HG03025 (cell line): ENCODE results near the gene KLHL4.
"Not testable (repeated sequence)": the region's sequence is repeated elsewhere in the genome, so short reads cannot be mapped to it uniquely, and the experiment has no call there.

ENCODE experiments used
- ATAC-seq: cut with Tn5 transposase; IDR thresholded peaks from one replicate; pipeline ENCODE4 v1.9.1; 2021; ENCODE audit warnings: mild to moderate bottlenecking, moderate library complexity; ENCODE audit not compliant: unreplicated experiment, low FRiP score

KLHL4 gene

GRCh38 chrX:87517571-87518141 is at the start of gene KLHL4:
TSS of gene KLHL4 (plus strand) at chrX:87517802. CDS start at chrX:87517894, 92 bp downstream.
- ATAC-seq = no peak

- ATAC-seq = no peak
Observed at GRCh38 chrX:87468941-87469340, 48.7 kb upstream of the KLHL4 start.

GRCh38 chrX:87475793-87476192 is 41.8 kb upstream of the KLHL4 start:
- ATAC-seq = no peak

GRCh38 chrX:87478703-87479102 is 38.9 kb upstream of the KLHL4 start:
- not testable (repeated sequence) for ATAC-seq

GRCh38 chrX:87489071-87489470 is 28.5 kb upstream of the KLHL4 start:
- ATAC-seq = no peak

GRCh38 chrX:87515836-87516235 is 1.8 kb upstream of the KLHL4 start:
- no peak for ATAC-seq

- no peak for ATAC-seq
Observed at GRCh38 chrX:87516717-87517121, 883 bp upstream of the KLHL4 start.

GRCh38 chrX:87518504-87518903 is 902 bp downstream of the KLHL4 start:
- ATAC-seq = no peak

- ATAC-seq = no peak
Observed at GRCh38 chrX:87525771-87526229, 8.2 kb downstream of the KLHL4 start.

- no peak for ATAC-seq
Observed at GRCh38 chrX:87526281-87526680, 8.7 kb downstream of the KLHL4 start.

- ATAC-seq = no peak
Observed at GRCh38 chrX:87528487-87528886, 10.9 kb downstream of the KLHL4 start.

GRCh38 chrX:87571964-87572363 is 54.4 kb downstream of the KLHL4 start:
- no peak for ATAC-seq

GRCh38 chrX:87572901-87573300 is 55.3 kb downstream of the KLHL4 start:
- ATAC-seq = no peak

- ATAC-seq = no peak
Observed at GRCh38 chrX:87578978-87579377, 61.4 kb downstream of the KLHL4 start.

- no peak for ATAC-seq
Observed at GRCh38 chrX:87580862-87581261, 63.3 kb downstream of the KLHL4 start.

- ATAC-seq = no peak
Observed at GRCh38 chrX:87582453-87582852, 64.9 kb downstream of the KLHL4 start.

GRCh38 chrX:87583679-87584078 is 66.1 kb downstream of the KLHL4 start:
- no peak for ATAC-seq

- ATAC-seq = no peak
Observed at GRCh38 chrX:87616371-87616770, 98.8 kb downstream of the KLHL4 start.

- ATAC-seq = no peak
Observed at GRCh38 chrX:87621697-87622096, 104.1 kb downstream of the KLHL4 start.

GRCh38 chrX:87626996-87627395 is 109.4 kb downstream of the KLHL4 start:
- no peak for ATAC-seq

- no peak for ATAC-seq
Observed at GRCh38 chrX:87634361-87634760, 116.8 kb downstream of the KLHL4 start.

- ATAC-seq = no peak
Observed at GRCh38 chrX:87636533-87636932, 118.9 kb downstream of the KLHL4 start.

- ATAC-seq = not testable (repeated sequence)
Observed at GRCh38 chrX:87641439-87641838, 123.8 kb downstream of the KLHL4 start.
